ENCODE data around the gene HAUS8. TPM values are rescaled to one million over a fixed set of nuclear protein-coding genes. Genes with fewer than 3 reads are reported as not detected.

HAUS8 gene
- total RNA-seq, 1 experiment from 2014 or later = 21.5 TPM

DNA sequence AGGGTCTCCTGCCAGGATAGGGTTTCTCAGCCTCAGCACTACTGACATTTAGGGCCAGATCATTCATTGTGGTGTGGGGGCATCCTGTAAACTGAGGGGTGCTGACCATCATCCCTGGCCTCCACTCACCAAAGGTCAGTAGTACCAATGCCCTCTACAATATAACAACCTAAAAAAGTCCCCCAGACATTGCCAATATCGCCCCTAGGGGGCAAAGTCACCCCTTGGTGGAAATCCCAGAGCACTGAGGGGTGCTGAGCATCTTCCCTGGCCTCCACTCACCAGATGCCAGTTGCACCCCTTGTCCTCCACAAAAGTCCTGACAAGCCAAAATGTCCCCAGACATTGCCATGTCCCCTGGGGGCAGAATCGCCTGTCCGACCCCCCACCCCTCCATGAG, 70.3 kb downstream of the HAUS8 start:
- H3K27ac ChIP-seq = no peak overlapping the region
- H3K36me3 ChIP-seq = no peaks in the 10 kb centered on the region
- H3K9me3 ChIP-seq (replicated peaks) = no peaks in the 10 kb centered on the region
- 0 out of 2 replicates have a peak, but pooled peaks cover 5% of the 10 kb centered on the region for H3K27me3 ChIP-seq (replicated peaks)
- no peak overlapping the region for H3K4me3 ChIP-seq
- DNase-seq (ENCODE audit: low read depth in 1 of 2, low spot score in 2 of 2) = no peak
- no peaks in the 10 kb centered on the region for H3K4me1 ChIP-seq (replicated peaks)

- H3K4me3 ChIP-seq = no peak overlapping the region
- H3K27me3 ChIP-seq (replicated peaks) = 0 out of 2 replicates have a peak, but pooled peaks cover 5% of the 10 kb centered on the region
- no peak overlapping the region for H3K27ac ChIP-seq
- no peaks in the 10 kb centered on the region for H3K9me3 ChIP-seq (replicated peaks)
- no peaks in the 10 kb centered on the region for H3K4me1 ChIP-seq (replicated peaks)
- no peaks in the 10 kb centered on the region for H3K36me3 ChIP-seq
- DNase-seq (ENCODE audit: low read depth in 1 of 2, low spot score in 2 of 2) = no peak
Measured at GRCh38 chr19:17004386-17004785, 70.9 kb downstream of the HAUS8 start.

DNA sequence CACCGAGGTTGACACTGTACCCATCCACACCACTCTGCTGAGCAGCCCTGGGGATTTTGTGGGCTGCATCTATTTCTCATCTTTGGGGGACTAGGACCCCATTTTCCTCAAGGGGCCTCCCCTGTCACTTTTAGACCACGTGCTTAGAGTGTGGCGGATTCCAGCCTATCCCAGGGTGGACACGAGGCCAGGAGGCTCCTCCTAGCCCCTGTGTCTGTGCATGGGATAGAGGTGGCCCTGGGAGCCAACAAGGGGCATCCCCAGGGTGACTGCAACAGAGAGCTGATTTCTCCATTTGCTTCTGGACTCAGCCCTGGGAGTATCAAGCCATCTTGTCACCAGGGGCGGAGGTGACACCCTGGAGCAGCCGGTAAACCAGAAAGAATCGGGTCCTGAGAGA, 72.8 kb downstream of the HAUS8 start:
- no peak overlapping the region for H3K4me3 ChIP-seq
- no peaks in the 10 kb centered on the region for H3K4me1 ChIP-seq (replicated peaks)
- no peaks in the 10 kb centered on the region for H3K36me3 ChIP-seq
- no peaks in the 10 kb centered on the region for H3K9me3 ChIP-seq (replicated peaks)
- H3K27ac ChIP-seq = no peak overlapping the region
- DNase-seq (ENCODE audit: low read depth in 1 of 2, low spot score in 2 of 2) = no peak
- 0 out of 2 replicates have a peak, but pooled peaks cover 5% of the 10 kb centered on the region for H3K27me3 ChIP-seq (replicated peaks)

- Histone ChIP-seq H3K27me3 (replicated peaks) (0 out of 2 replicates have a peak, but pooled peaks cover 5% of the 10 kb centered on the region), H3K9me3 (replicated peaks) (no peaks in the 10 kb centered on the region), H3K36me3 (no peaks in the 10 kb centered on the region), H3K4me3 (no peak overlapping the region), H3K27ac (no peak overlapping the region), H3K4me1 (replicated peaks) (no peaks in the 10 kb centered on the region)
- no peak for DNase-seq (ENCODE audit: low read depth in 1 of 2, low spot score in 2 of 2)
Measured at GRCh38 chr19:17001603-17002183, 73.6 kb downstream of the HAUS8 start.

Other genes with a start within 250 kb of the HAUS8 start
- gene SIN3B, start 246.1 kb downstream of the HAUS8 start, total RNA-seq (2014; rRNA removed; shearing (Covaris generic)) = 9.5 and 18.8 TPM in 2 replicates
- gene F2RL3, start 186.5 kb downstream of the HAUS8 start, total RNA-seq (2014; rRNA removed; shearing (Covaris generic)) = 0.37 and 0.50 TPM in 2 replicates
- 0.34 and 1.3 TPM in 2 replicates for gene CPAMD8, start 48.6 kb downstream of the HAUS8 start, total RNA-seq (2014; rRNA removed; shearing (Covaris generic))
- 26.7 and 39.9 TPM in 2 replicates for gene MYO9B, start 325 bp upstream of the HAUS8 start, total RNA-seq (2014; rRNA removed; shearing (Covaris generic))
- 23.1 and 38.4 TPM in 2 replicates for gene USE1, start 139.9 kb upstream of the HAUS8 start, total RNA-seq (2014; rRNA removed; shearing (Covaris generic))
- gene OCEL1, start 150.8 kb upstream of the HAUS8 start, total RNA-seq (2014; rRNA removed; shearing (Covaris generic)) = 10.6 TPM in 1 of 2 replicates, not detected in the other
- gene NR2F6, start 170.5 kb upstream of the HAUS8 start, total RNA-seq (2014; rRNA removed; shearing (Covaris generic)) = 55.1 and 64.8 TPM in 2 replicates
- gene USHBP1, start 189.3 kb upstream of the HAUS8 start, total RNA-seq (2014; rRNA removed; shearing (Covaris generic)) = not detected in 2 replicates
- gene BABAM1, start 192.0 kb upstream of the HAUS8 start, total RNA-seq (2014; rRNA removed; shearing (Covaris generic)) = 138 and 146 TPM in 2 replicates
- 0.16 TPM in 1 of 2 replicates, not detected in the other for gene ANKLE1, start 206.4 kb upstream of the HAUS8 start, total RNA-seq (2014; rRNA removed; shearing (Covaris generic))
- 2.3 and 5.2 TPM in 2 replicates for gene ABHD8, start 228.0 kb upstream of the HAUS8 start, total RNA-seq (2014; rRNA removed; shearing (Covaris generic))
- gene MRPL34, start 230.4 kb upstream of the HAUS8 start, total RNA-seq (2014; rRNA removed; shearing (Covaris generic)) = 35.1 and 69.4 TPM in 2 replicates
- 74.7 and 107 TPM in 2 replicates for gene DDA1, start 234.1 kb upstream of the HAUS8 start, total RNA-seq (2014; rRNA removed; shearing (Covaris generic))

All from SJSA1 (cell line).